Glutamatergic neuron (in vitro differentiated cells): Measurements from ENCODE around the gene RTL10. TPM values are rescaled to one million over a fixed set of nuclear protein-coding genes. Genes with fewer than 3 reads are reported as not detected.

Experiments
- DNase-seq: peaks from one replicate; pipeline ENCODE4 v3.0.0; 2022
- H3K27ac Mint-ChIP-seq: one replicate; pipeline ENCODE4 v1.8.0; 2020; ENCODE audit warnings: mild to moderate bottlenecking, mixed read lengths, inconsistent platforms; ENCODE audit not compliant: unreplicated experiment
- H3K27me3 Mint-ChIP-seq: one replicate; pipeline ENCODE4 v1.8.0; 2020; ENCODE audit warnings: mild to moderate bottlenecking, moderate library complexity, mixed read lengths, inconsistent platforms; ENCODE audit not compliant: unreplicated experiment
- H3K36me3 Mint-ChIP-seq: one replicate; pipeline ENCODE4 v1.8.0; 2020; ENCODE audit warnings: mild to moderate bottlenecking, mixed read lengths, inconsistent platforms; ENCODE audit not compliant: unreplicated experiment
- H3K4me1 Mint-ChIP-seq: one replicate; pipeline ENCODE4 v1.8.0; 2020; ENCODE audit warnings: mild to moderate bottlenecking, low read depth, mixed read lengths, inconsistent platforms; ENCODE audit not compliant: unreplicated experiment
- H3K4me3 Mint-ChIP-seq: one replicate; pipeline ENCODE4 v1.8.0; 2020; ENCODE audit warnings: mild to moderate bottlenecking, mixed read lengths, inconsistent platforms; ENCODE audit not compliant: unreplicated experiment
- H3K9me3 Mint-ChIP-seq: one replicate; pipeline ENCODE4 v1.8.0; 2020; ENCODE audit warnings: mild to moderate bottlenecking, moderate library complexity, mixed read lengths, inconsistent platforms; ENCODE audit not compliant: unreplicated experiment
- CTCF ChIP-seq: fragments of 200-600 bp; sonication (generic); IDR thresholded peaks from one replicate; pipeline ENCODE4 v1.5.0; 2021; ENCODE audit not compliant: partially characterized antibody, unreplicated experiment
- total RNA-seq: library from RNA; stranded (reverse); fragmentation: NEBNext Ultra II Directional; extraction: Animal tissue kit (Norgen Biotek cat#: 25700); gene quantifications from one replicate; pipeline ENCODE4 v1.2.1, GENCODE V29; 2021; ENCODE audit not compliant: unreplicated experiment

RTL10 gene
- total RNA-seq, 1 donor from 2014 or later, result 12.1 TPM

DNA sequence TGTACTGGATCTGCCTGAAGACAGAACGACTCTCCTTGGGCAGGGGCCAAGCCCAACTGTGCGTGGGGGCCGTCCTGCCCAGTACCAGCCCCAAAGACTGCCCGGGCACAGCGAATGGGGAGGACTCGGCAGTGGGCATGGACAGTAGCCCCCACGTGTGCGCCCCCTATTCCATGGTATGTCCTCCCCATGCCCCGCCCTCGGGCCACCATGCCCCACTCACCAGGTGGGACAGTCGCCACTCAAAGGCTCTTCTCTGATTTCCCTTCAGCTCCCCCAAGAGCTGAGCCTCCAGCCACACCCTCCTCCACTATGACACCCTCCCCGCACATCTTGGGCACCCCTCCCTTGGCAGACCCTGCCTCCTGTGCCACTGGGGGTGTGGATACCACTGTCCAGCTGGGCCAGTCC is 43.5 kb downstream of the RTL10 start:
- H3K36me3 Mint-ChIP-seq, result peaks cover 3% of the 10 kb centered on the region
- no peak for DNase-seq
- no peak for TF ChIP-seq CTCF
- no peak overlapping the region for H3K27ac Mint-ChIP-seq
- peaks cover 6% of the 10 kb centered on the region for H3K9me3 Mint-ChIP-seq
- no peak overlapping the region for H3K4me3 Mint-ChIP-seq
- H3K4me1 Mint-ChIP-seq, result peaks cover 15% of the 10 kb centered on the region
- peaks cover 10% of the 10 kb centered on the region for H3K27me3 Mint-ChIP-seq

GRCh38 chr22:19810381-19811201 is 44.1 kb downstream of the RTL10 start:
- Mint-ChIP-seq H3K4me3 (no peak overlapping the region), H3K4me1 (peaks cover 12% of the 10 kb centered on the region), H3K27me3 (peaks cover 8% of the 10 kb centered on the region), H3K27ac (no peak overlapping the region), H3K36me3 (peaks cover 3% of the 10 kb centered on the region), H3K9me3 (peaks cover 6% of the 10 kb centered on the region)
- DNase-seq, result no peak
- no peak for TF ChIP-seq CTCF

DNA sequence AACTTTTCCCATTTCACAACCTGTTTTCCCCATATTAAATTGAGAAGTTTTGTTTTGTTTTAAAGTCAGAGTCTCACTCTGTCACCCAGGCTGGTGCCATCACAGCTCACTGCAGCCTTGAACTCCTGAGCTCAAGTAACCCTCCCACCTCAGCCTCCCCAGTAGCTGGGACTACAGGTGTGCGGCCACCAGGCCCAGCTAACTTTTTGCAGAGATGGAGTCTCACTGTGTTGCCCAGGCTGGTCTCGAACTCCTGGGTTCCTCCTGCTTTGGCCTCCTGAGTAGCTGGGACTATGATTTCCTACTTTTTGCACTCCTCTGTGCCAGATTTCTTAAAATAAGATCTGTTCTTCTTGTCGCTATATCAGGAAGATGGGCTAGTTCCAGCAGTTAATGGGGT is 44.9 kb downstream of the RTL10 start:
- DNase-seq, result no peak
- H3K27me3 Mint-ChIP-seq, result peaks cover 5% of the 10 kb centered on the region
- H3K4me3 Mint-ChIP-seq, result no peak overlapping the region
- TF ChIP-seq CTCF, result no peak
- peaks cover 3% of the 10 kb centered on the region for H3K9me3 Mint-ChIP-seq
- no peak overlapping the region for H3K27ac Mint-ChIP-seq
- H3K36me3 Mint-ChIP-seq, result peaks cover 3% of the 10 kb centered on the region
- peaks cover 12% of the 10 kb centered on the region for H3K4me1 Mint-ChIP-seq

GRCh38 chr22:19808873-19809478 is 45.7 kb downstream of the RTL10 start:
- peaks cover 5% of the 10 kb centered on the region for H3K27me3 Mint-ChIP-seq
- no peak for TF ChIP-seq CTCF
- H3K9me3 Mint-ChIP-seq, result peaks cover 3% of the 10 kb centered on the region
- no peak for DNase-seq
- H3K4me1 Mint-ChIP-seq, result peaks cover 12% of the 10 kb centered on the region
- H3K4me3 Mint-ChIP-seq, result no peak overlapping the region
- no peak overlapping the region for H3K27ac Mint-ChIP-seq
- H3K36me3 Mint-ChIP-seq, result no peaks in the 10 kb centered on the region
